ENCODE measurements around the gene FBXO31.
"Not testable (repeated sequence)": the region's sequence is repeated elsewhere in the genome, so short reads cannot be mapped to it uniquely, and the experiment has no call there.

Gene FBXO31

DNA sequence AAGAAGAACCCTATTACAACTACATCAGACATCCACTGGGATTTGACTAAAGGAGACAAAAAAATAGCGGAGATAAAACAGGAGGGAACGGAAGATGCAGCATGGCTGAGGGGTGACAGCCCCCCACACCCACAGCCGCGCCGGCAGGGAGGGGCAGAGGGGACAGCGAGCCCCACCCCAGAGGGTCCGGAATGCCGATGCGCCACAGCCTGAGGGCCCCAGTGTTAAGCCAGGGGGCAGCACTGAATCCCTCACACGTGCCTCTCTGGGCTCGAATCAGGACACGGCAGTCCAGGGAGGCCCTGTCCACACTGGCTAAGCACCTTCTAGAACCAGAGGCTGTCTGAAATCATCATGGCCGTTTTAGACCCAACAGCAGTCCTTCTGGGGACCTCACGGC, 27.4 kb upstream of the FBXO31 start:
- DNase-seq: no peak

DNA sequence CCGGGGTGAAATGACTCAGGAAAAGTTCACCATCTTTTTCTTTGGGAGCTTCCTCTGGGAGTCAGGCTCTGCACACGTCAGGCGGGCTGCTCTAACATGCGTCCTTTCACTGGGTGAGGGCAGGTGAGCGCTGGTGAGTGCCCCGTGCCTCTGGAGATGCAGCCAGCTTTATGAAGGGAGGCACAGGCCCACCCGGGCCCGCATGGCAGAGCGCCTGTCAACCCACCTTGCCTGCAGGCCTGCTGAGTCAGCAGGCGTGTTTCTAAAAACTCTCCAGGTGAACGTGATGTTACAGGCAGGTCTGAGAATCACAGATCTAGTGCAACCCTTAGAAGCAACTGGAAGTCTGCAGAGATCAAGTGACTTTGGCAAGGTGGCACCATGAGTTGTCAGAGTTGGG, 27.0 kb upstream of the FBXO31 start:
- DNase-seq: no peak

GRCh38 chr16:87409781-87410180, 26.2 kb upstream of the FBXO31 start:
- no peak for DNase-seq

DNA sequence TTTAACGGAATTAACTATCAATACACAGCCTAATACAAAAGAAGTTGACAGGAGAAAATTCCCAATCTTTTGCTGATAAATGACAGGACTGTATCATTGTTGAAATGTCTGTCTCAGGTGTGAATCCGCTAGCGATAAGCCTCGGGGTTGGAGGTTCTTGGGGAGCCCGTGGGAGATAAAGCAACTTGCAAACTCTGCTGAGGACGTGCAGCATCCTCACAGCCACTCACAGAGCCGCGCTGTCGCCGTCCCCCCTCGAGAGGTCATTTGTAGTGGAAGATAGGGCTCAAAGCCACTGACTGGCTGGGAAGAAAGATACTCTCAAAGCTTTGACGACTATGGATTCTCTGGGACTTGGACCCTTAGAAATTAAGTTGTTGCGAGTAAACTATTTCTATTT, 25.6 kb upstream of the FBXO31 start:
- DNase-seq: no peak

DNA sequence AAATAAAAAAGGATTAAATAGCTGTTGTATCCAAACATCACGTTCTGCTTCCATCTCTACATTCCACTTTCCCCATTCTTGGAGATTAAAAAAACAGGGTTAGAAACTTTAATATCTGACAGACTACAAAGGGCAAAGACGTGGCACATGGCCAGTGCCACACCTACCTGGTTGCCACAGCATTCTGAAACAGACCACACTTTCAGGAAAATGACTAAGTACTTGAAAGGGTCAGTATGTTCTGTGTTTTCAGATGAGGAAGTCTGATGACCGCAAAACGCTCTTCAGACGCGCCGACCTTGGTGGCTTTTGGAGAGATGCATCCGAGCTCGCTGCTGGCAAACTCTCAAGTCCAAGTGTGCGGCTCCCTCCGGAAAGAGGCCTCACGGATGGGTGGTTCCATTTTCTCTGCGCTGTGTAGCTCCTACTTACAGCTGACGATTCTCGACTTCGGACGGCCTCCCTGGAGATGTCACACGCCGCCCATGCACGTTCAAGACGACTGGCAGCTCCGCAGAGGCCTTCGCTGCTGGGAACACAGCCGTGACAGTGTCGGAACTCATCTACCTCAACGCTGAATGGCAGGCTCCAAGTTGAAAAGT, 24.0 kb upstream of the FBXO31 start:
- no peak for DNase-seq

GRCh38 chr16:87406495-87407088, 23.0 kb upstream of the FBXO31 start:
- no peak for DNase-seq

DNA sequence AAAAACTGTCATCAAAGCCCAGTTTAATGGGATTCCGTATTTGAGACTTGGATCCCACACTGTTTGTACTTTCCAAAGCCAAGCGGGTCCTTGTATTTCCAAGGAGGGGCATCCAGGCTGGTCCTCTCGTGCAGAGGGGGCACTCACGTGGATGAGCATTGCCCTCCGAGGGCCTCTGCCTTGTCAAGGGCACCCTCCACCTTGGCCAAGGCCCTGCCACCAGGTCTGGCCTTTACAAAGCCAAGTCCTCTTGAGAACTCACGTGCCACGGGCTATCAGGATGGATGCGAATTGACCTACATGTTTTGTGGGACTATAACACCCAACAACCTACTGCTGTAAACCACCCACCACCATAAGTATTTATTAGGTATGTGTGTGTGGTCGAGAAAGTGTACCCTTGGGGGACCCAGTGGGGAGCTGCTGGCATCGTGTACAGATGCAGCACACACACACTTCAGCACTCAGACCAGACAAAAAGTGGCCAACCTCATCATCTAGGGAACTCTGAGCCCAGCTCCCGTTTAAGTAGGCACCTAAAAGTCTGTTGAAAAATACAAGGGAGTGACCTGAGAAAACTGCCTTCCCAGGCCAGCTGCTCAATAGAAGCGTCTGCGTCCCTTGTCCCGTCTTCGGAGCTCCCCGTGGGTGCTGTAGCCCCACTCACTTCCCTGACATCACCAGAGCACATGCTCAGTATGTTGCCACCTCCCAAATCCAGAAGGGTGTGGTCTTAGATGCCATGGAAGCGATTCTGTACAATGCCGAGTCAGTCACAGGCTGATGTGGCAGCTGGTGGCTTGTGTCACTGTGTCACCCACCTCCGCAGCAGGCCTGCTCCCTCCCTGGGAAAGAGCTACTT, 21.4 kb upstream of the FBXO31 start:
- no peak for DNase-seq

DNA sequence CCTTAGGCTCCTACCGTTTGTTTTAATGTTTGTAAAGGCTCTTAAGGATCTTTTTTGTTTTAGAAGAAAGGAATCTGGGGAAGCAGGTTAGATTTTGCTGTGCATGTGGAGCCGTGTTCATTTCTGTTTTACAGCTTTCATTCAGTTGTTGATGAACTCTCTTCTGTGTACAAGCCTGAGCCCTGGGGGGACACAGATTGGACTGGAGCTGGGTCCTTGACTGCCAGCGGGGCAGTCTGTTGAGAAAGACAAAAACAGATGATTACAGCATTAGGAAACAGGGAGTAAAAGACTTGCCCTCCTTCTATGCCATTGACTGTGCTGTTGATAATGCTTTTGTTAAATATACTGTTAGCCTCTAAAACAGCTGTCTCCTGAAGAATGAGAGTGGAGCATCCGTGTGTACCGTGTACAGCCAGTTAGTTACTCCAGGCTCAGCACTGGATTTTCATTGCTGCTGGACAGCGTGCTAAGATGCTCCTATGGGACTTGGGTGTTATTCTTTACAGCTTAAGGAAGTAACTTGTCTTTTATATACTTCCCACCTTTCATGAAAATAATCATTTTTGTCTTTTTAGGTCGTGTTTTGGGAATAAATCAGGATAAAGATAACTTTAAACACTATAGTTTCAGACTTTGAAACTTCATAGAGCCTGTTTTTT, 11.7 kb upstream of the FBXO31 start:
- DNase-seq: no peak

DNA sequence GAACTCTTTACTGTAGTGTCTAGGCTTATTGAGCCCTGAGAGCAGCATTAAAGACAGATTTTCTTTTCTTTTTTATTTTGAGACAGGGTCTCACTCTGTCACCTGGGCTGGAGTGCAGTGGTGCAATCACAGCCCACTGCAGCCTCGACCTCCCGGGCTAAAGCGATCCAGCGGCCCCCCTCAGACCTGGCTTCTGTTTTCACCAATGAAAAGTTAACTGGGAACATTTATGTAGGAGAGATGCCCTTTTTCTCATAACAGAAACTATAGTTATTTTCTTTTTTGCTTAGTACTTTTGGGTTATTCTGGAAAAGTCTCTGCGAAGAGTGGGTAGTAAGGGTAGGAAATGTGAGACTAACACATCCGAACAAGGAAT, 10.1 kb upstream of the FBXO31 start:
- DNase-seq: no peak

- DNase-seq: no peak
Measured at GRCh38 chr16:87392821-87393679, 9.5 kb upstream of the FBXO31 start.

GRCh38 chr16:87391950-87392820, 8.6 kb upstream of the FBXO31 start, which contains the start of gene MAP1LC3B:
Gene MAP1LC3B, plus strand, starts transcription at chr16:87392336. Its CDS starts 92 bp downstream, at chr16:87392428.
- peak; percentile 92 for DNase-seq

- DNase-seq: no peak
Measured at GRCh38 chr16:87391324-87391949, 7.9 kb upstream of the FBXO31 start.

DNA sequence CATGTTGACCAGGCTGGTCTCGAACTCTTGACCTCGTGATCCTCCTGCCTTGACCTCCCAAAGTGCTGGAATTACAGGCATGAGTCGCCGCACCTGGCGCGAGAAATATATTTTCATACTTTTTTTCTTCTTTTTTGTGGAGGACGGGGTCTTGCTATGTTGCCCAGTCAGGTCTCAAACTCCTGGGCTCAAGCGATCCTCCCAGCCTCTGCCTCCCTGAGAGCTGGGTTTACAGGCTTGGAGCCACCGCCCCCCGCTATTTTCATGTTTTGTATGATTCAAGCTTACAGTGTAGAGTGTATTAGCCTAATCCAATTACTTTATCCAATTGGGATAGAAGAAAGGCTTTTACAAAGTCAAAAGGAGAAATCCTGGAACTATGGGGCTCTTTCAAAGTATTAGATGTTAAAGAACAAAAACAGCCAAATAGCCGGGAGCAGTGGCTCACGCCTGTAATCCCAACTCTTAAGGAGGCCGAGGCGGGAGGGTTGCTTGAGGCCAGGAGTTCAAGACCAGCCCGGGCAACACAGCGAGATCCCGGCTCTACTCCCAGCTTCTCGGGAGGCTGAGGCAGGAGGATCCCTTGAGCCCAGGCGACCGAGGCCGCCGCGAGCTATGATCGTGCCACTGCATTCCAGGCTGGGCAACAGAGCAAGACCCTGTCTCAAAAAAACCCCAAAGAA, 7.2 kb upstream of the FBXO31 start:
- DNase-seq: no peak

DNA sequence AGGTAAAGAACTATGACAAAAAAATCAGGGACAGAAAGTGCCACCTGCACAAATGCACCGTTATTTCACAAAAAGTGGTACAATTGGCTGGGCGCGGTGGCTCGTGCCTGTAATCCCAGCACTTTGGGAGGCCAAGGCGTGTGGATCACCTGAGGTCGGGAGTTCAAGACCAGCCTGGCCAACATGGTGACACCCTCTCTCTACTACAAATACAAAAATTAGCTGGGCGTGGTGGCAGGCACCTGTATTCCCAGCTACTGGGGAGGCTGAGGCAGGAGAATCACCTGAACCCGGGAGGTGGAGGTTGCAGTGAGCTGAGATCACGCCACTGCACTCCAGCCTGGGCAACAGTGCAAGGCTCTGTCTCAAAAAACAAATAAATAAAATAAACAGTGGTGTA, 6.3 kb upstream of the FBXO31 start:
- DNase-seq: not testable (repeated sequence)

- DNase-seq: no peak
Measured at GRCh38 chr16:87389245-87389644, 5.7 kb upstream of the FBXO31 start.

DNA sequence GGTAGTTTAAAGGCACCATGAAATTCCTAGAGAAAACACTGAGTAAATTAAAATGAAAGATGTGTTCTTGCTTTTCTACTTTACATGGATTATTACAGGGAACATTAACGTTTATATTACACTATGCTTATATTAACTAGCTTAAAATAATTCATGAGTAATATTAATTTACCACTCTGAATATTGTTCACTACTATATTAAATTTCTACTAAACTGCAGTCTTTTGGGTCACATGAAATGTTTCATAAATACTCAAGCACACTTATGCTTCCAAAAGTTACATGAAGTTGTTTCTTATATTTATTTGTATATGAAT, 5.2 kb upstream of the FBXO31 start:
- no peak for DNase-seq

DNA sequence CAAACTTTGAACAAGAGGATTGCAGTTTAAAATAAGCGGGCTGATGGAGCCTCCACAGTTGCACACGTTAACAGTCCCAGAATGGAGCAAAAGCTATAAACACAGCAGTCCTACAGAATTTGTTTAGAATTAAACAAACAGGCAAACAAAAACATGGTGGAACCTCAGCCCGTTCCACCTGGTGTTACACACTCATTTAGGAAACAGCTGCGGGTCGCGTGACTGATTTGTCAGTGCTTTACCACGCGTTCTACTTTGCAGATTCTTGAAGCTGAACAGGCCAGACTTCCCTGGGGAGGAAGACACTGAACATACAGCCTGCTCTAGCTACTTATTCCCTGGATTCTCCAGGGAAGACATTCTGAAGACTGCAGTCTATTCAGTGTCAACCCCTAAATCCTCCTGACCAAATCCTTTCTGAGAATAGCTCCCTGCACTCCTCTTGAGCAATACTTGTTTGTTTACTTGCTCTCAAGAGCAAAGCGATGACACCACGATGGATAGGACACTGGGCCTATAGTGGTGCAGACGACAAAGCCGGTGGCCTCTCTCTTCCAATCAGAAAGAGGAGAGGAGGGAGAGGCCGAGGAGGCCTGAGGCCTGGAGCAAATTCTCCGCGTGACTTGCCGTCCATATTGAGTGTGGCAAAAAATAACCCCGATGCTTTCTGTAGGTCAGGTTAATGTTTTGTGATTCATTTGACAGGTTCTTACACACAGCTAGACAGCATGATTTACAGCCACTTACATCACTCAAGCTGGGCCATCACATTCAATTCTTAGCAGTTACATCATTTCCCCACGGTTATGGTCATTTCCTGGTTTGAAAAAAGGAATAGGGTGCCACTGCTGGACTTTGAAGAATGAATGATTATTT, 4.6 kb upstream of the FBXO31 start:
- DNase-seq: peak; percentile 91

DNA sequence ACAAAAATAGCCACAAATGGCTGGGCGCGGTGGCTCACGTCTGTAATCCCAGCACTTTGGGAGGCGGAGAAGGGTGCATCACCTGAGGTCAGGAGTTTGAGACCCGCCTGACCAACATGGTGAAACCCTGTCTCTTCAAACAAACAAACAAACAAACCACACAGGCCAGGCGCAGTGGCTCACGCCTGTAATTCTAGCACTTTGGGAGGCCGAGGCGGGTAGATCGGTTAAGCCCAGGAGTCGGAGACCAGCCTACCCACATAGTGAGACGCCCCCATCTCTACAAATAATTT, 1.2 kb upstream of the FBXO31 start:
- not testable (repeated sequence) for DNase-seq

DNA sequence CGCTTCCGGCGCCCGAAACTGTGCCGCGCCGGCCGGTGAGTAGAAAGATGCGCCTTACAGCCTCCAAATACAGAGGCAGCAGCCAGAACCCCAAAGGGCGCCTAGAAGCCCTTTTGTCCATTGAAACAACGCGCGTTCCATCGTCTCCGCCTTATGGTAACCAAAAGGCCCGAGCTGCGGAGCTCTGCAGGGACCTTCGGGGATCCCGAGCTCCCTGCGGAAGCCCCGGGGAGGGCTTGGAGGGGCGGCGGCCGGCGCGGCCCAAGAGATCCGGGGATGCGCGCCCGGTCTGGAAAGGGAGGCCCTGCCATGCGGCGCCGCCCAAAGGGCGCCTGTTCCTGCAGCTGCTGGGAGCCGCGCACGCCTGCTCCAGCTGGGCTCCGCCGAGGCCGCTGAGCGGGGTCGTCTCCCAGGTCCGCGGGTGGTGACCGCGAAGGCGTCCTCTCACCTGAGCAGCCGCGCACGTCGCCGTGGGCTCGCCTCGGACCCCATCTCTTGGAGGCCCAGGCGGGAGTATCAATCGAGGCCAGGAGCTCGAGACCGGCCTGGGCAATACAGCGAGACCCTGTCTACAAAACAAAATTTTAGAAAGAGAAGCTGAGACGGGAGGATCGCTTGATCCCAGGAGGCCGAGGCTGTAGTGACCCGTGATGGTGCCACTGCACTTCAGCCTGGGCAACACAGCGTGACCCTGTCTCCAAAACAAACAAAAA, 742 bp upstream of the FBXO31 start:
- no peak for DNase-seq

All from NCI-H2107 (cell line).